BJ (cell line): ENCODE measurements around the gene GUCY2D. TPM values are rescaled to one million over a fixed set of nuclear protein-coding genes. Genes with fewer than 3 reads are reported as not detected.

Source experiments
- CTCF ChIA-PET: fragments of 350-600 bp; formaldehyde crosslinking; extraction: SDS; loops from one replicate; lab custom pipeline; 2021; ENCODE audit warnings: antibody characterized with exemption, inconsistent platforms; lab: Yijun Ruan, JAX
- POLR2A ChIA-PET: fragments of 300-600 bp; sonication (Branson Sonifier 250); formaldehyde crosslinking; extraction: SDS; loops from one replicate; lab custom pipeline; 2021; ENCODE audit warnings: antibody characterized with exemption; lab: Charles Lee
- DNase-seq: peaks from one replicate; pipeline ENCODE4 v3.0.0-alpha.2; 2011; ENCODE audit warnings: low read depth
- H3K27me3 ChIP-seq: 2 replicates; pipeline ENCODE4 v1.6.0; 2011; ENCODE audit warnings: low read length; ENCODE audit not compliant: control insufficient read depth, insufficient read depth
- H3K36me3 ChIP-seq: 2 replicates; pipeline ENCODE4 v1.5.1; 2011; ENCODE audit warnings: low read length; ENCODE audit not compliant: control insufficient read depth, insufficient read depth
- H3K4me3 ChIP-seq: 2 replicates; pipeline ENCODE4 v1.5.1; 2011; ENCODE audit warnings: low read depth, mild to moderate bottlenecking, control low read depth, low read length
- CTCF ChIP-seq: IDR thresholded peaks from 2 replicates; pipeline ENCODE4 v1.5.1; 2011; ENCODE audit warnings: low read depth, mild to moderate bottlenecking, control low read depth, inconsistent platforms, low read length, moderate library complexity; ENCODE audit not compliant: insufficient read depth
- polyA plus RNA-seq: library from polyadenylated mRNA; depleted of rRNA; stranded (reverse); fragments of >200 nt; gene quantifications from 2 replicates; pipeline ENCODE4 v1.2.3, GENCODE V29; 2011

Gene GUCY2D
- polyA plus RNA-seq, 1 experiment: 0.01 TPM

GRCh38 chr17:7992516-7992915 is 9.9 kb upstream of the GUCY2D start:
- Histone ChIP-seq H3K36me3 (no peaks in the 10 kb centered on the region), H3K27me3 (peaks cover 2% of the 10 kb centered on the region; the same call in 1 of the 2 replicates), H3K4me3 (no peak overlapping the region)
- POLR2A ChIA-PET: no interaction called here
- no peak for DNase-seq
- CTCF ChIA-PET: interaction anchor here (0.7 to 1.6 kb wide), 11 partner anchors 9 to 249 kb away, joined by 3 to 14 read pairs (median 3); no protein-coding TSS in a partner anchor
- TF ChIP-seq CTCF: no peak

- no peak for DNase-seq
- TF ChIP-seq CTCF: no peak
- CTCF ChIA-PET: interaction anchor here (0.7 to 1.6 kb wide), 9 partner anchors 9 to 250 kb away, joined by 3 to 14 read pairs (median 3); no protein-coding TSS in a partner anchor
- POLR2A ChIA-PET: no interaction called here
- Histone ChIP-seq H3K36me3 (no peaks in the 10 kb centered on the region), H3K4me3 (no peak overlapping the region), H3K27me3 (peaks cover 2% of the 10 kb centered on the region; the same call in 1 of the 2 replicates)
These were observed 9.5 kb upstream of the GUCY2D start for GRCh38 chr17:7992924-7993323.

GRCh38 chr17:7993972-7994589 is 8.3 kb upstream of the GUCY2D start:
- no peak overlapping the region for H3K4me3 ChIP-seq
- no peak for DNase-seq
- TF ChIP-seq CTCF: no peak
- ChIA-PET POLR2A (no interaction called here), CTCF (no interaction called here)
- no peaks in the 10 kb centered on the region for H3K36me3 ChIP-seq
- H3K27me3 ChIP-seq: peaks cover 2% of the 10 kb centered on the region; the same call in 1 of the 2 replicates

GRCh38 chr17:7995724-7996123 is 6.7 kb upstream of the GUCY2D start:
- ChIA-PET POLR2A (no interaction called here), CTCF (interaction anchor here (2.4 kb wide), 1 partner anchor 61 kb away, joined by 12 read pairs; no protein-coding TSS in a partner anchor)
- DNase-seq: no peak
- Histone ChIP-seq H3K4me3 (no peak overlapping the region), H3K36me3 (no peaks in the 10 kb centered on the region), H3K27me3 (peaks cover 4% of the 10 kb centered on the region; the same call in 1 of the 2 replicates)
- no peak for TF ChIP-seq CTCF

- POLR2A ChIA-PET: no interaction called here
- Histone ChIP-seq H3K4me3 (no peak overlapping the region), H3K27me3 (peaks cover 11% of the 10 kb centered on the region), H3K36me3 (no peaks in the 10 kb centered on the region)
- CTCF ChIA-PET: interaction anchor here (0.6 to 2.4 kb wide), 16 partner anchors 8 to 135 kb away, joined by 3 to 12 read pairs (median 3); partner anchors contain the start of gene RNF227
- TF ChIP-seq CTCF: peak; percentile 56
- no peak for DNase-seq
These were observed 5.2 kb upstream of the GUCY2D start for GRCh38 chr17:7997186-7997585.
